IgD-negative memory B cell (primary cell): ENCODE measurements around the gene DDX43. TPM values are rescaled to one million over a fixed set of nuclear protein-coding genes. Genes with fewer than 3 reads are reported as not detected.
A peak's percentile ranks its signal among the peaks of the same experiment; 100 is the strongest.

ENCODE experiments used
- H3K27ac Mint-ChIP-seq, 3 donors: one replicate each; pipeline ENCODE4 v1.8.0; 2020 to 2022; ENCODE audit warnings: mild to moderate bottlenecking in 3 of 3, mixed read lengths in 3 of 3, moderate library complexity in 1 of 3
- H3K27me3 Mint-ChIP-seq: one replicate; pipeline ENCODE4 v1.8.0; 2021; ENCODE audit warnings: mixed read lengths
- H3K36me3 Mint-ChIP-seq: one replicate; pipeline ENCODE4 v1.8.0; 2020; ENCODE audit warnings: mild to moderate bottlenecking, mixed read lengths
- H3K4me1 Mint-ChIP-seq, 3 donors: one replicate each; pipeline ENCODE4 v1.8.0; 2020 to 2022; ENCODE audit warnings: mixed read lengths in 3 of 3, mild to moderate bottlenecking in 1 of 3
- H3K4me3 Mint-ChIP-seq, 4 donors: one replicate each; pipeline ENCODE4 v1.8.0; 2020 to 2022; ENCODE audit warnings: mild to moderate bottlenecking in 4 of 4, mixed read lengths in 4 of 4, moderate library complexity in 3 of 4
- H3K9me3 Mint-ChIP-seq, 3 donors: one replicate each; pipeline ENCODE4 v1.8.0; 2020 to 2021; ENCODE audit warnings: mixed read lengths in 3 of 3, mild to moderate bottlenecking in 1 of 3
- polyA plus RNA-seq: library from polyadenylated mRNA; unstranded; fragments of 300-500 nt; fragmentation: Illumina TruSeq; gene quantifications from one replicate; pipeline ENCODE4 v1.2.3, GENCODE V29; 2021

Gene DDX43
- polyA plus RNA-seq = 1.9 TPM

DNA sequence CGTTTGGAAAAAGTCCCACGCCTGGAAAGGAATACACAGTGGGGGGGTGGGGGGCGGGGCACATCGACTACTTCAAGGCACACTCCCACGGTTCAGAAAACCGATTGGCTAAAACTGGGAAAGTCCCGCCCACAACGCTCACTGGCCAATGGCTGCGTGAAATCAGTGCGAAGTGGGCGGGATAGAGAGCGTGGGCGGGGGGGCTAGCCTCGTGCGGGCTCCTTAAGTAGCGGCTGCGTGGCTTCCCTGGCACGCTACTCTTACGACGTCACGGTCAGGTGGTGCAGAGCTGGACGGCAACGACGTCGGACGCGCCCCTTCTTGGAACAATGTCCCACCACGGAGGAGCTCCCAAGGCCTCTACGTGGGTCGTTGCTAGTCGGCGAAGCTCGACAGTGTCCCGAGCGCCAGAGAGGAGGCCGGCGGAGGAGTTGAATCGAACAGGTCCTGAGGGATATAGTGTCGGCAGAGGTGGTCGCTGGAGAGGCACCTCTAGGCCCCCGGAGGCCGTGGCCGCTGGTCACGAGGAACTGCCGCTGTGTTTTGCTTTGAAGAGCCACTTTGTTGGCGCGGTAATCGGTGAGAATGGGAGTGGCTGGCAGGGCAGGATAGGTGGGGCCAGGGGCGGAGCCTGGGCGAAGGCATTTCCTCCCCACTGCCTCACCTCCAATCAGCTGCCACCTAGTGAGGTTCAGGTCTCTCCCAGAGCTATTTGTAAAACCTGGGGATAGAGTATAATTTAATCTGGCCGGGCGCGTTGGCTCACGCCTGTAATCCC, at the start of gene DDX43:
Gene DDX43, plus strand, starts transcription at position 252 of the 778 bp plus-strand sequence. Its CDS starts 78 bp downstream, at position 330.
- Mint-ChIP-seq H3K27ac (peak within 1 kb of the TSS; percentile 75 to 96 (median 85)), H3K4me1 (peaks cover 1 to 6% (median 5%) of the 10 kb centered on the region in 3 donors), H3K4me3 (peak within 1 kb of the TSS; percentile 75 to 89 (median 88)), H3K36me3 (no peaks in the 10 kb centered on the region), H3K27me3 (peaks cover 2% of the 10 kb centered on the region), H3K9me3 (no peaks in the 10 kb centered on the region)

DNA sequence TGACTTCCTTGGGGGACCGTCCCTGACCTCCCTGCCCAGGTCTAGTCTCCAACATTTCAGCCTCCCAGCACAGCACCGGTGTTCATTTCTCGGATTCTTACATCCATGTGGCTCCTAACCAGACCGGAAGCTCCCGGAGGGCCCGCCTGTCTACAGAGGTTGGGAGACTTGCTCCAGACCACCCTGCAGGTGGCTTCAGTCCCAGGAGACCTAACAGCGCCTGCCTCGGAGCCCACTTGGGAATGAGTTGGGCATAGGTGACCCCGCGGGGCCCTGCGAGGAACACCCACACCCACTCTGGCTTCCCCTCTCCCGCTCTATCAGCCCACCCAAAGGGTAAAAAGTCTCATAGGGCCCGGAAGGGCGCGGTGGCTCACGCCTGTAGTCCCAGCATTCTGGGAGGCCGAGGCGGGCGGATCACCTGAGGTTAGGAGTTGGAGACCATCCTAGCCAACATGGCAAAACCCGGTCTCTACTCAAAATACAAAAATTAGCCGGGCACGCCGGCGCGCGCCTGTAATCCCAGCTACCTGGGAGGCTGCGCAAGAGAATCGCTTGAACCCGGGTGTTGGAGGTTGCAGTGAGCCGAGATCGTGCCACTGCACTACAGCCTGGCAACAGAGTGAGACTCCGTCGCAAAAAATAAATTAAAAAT, 46.0 kb upstream of the DDX43 start:
- Mint-ChIP-seq H3K4me1 (no peaks in the 10 kb centered on the region), H3K27ac (peak overlapping the region in 1 of 3 donors; percentile 43), H3K36me3 (peaks cover 4% of the 10 kb centered on the region), H3K27me3 (peaks cover 21% of the 10 kb centered on the region), H3K9me3 (no peaks in the 10 kb centered on the region), H3K4me3 (no peak overlapping the region)

- peak overlapping the region in 1 of 3 donors; percentile 43 for H3K27ac Mint-ChIP-seq
- H3K36me3 Mint-ChIP-seq = peaks cover 4% of the 10 kb centered on the region
- peaks cover 21% of the 10 kb centered on the region for H3K27me3 Mint-ChIP-seq
- H3K4me1 Mint-ChIP-seq = no peaks in the 10 kb centered on the region
- no peak overlapping the region for H3K4me3 Mint-ChIP-seq
- no peaks in the 10 kb centered on the region for H3K9me3 Mint-ChIP-seq
These were observed 45.3 kb upstream of the DDX43 start for GRCh38 chr6:73349311-73349710.

DNA sequence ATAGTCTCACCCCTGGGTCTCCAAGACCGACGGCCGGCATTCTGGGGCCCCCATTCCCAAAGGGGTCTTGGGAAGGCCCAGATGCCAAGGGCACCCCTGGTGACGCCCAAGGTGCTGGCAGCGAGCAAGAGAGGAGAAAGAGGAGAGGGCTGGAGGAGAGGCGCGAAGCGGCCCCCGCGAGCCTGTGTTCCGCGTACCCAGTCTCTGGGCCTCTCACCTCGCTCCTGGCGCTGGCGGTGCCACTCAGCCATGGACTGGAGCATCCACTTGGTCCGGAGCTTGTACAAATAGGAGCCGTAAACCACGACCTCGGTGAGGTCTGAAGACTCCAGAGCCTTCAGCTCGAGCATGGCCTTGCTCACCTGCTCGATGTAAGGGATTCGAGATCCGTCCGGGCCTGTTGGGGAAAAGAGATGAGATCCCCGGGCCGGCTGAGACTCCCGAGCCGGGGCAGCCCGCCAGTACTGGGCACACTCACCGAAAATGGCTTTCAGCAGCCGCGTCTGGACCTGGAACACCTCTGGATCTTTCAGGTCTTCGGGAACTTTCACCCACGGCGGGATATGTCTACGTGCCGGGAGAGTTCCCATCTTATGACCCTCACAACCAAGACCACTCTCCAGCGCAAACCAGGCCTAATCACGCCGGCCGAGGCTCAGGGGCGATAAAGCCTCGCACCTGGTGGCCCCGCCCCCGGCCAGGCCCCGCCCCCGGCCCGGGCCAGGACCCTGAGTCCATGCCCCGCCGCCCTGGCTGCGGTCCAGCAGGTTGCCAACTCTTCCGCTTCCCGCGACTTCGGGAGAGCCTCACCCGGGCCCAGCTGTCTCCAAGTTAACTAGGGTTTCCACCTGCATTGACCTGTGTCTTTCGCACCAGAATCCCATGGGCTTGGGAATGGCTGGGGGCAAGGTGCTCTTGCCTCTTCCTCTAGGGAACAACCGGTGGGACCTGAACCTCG, 40.7 kb upstream of the DDX43 start, which contains the start of gene DPPA5:
Gene DPPA5, minus strand, starts transcription at position 641 of the 958 bp plus-strand sequence. Its CDS starts 51 bp downstream, at position 590.
- no peaks in the 10 kb centered on the region for H3K9me3 Mint-ChIP-seq
- H3K4me3 Mint-ChIP-seq = no peak within 1 kb of the TSS
- H3K27ac Mint-ChIP-seq = no peak within 1 kb of the TSS
- peaks cover 4% of the 10 kb centered on the region for H3K36me3 Mint-ChIP-seq
- H3K4me1 Mint-ChIP-seq = no peaks in the 10 kb centered on the region
- peaks cover 8% of the 10 kb centered on the region for H3K27me3 Mint-ChIP-seq

DNA sequence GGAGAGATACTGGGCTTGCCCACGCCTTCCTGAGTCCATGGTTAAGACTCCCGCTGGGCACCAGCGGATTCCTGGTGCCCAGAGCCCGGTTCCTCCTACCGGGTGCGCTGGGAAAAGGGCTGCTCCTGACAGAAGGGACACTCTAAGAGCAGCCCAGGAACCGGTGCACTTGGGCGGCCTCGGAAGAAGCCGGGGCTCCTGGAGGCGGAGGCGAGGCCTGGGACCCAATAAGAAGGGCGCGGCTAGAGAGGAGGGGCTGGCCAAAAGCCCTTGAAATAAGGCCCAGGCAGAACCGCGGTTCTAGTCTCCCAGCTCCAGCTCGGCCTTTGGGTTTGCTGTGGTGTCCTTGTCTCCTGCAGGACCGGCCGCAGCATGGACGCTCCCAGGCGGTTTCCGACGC, 32.3 kb upstream of the DDX43 start, which contains the start of gene KHDC3L:
Gene KHDC3L, plus strand, starts transcription at position 301 of the 400 bp plus-strand sequence. Its CDS starts 72 bp downstream, at position 373.
- peak within 1 kb of the TSS in 1 of 4 donors; percentile 40 for H3K4me3 Mint-ChIP-seq
- H3K4me1 Mint-ChIP-seq = no peaks in the 10 kb centered on the region
- H3K27me3 Mint-ChIP-seq = peaks cover 7% of the 10 kb centered on the region
- H3K27ac Mint-ChIP-seq = no peak within 1 kb of the TSS
- H3K9me3 Mint-ChIP-seq = no peaks in the 10 kb centered on the region
- H3K36me3 Mint-ChIP-seq = no peaks in the 10 kb centered on the region

DNA sequence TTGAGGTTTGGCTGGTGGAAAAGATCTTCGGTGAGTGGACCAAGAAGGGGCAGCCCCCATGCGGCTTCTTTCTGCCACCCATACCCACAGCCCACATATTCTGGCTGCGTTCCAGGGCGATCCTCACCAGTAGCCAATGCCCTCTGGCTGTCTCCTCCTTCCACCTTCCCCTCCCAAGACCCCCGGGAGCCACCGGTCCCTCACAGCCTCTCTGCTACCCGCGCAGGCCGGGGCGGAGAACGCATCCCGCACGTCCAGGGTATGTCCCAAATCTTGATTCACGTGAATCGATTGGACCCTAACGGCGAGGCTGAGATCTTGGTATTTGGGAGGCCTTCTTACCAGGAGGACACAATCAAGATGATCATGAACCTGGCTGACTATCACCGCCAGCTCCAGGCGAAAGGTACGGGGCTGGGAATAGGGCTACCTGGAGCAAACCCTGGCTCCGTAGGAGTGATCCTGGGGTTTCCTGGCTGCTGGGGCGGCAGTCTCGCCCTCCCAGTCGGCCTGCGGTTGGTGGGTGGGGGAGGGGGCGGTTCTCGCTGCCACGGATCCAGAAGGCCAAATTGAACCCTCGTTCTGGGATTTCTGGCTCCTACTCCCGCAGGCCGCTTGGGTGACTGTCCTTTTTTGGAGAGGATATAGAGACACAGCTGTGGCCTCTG, 31.6 kb upstream of the DDX43 start:
- Mint-ChIP-seq H3K9me3 (no peaks in the 10 kb centered on the region), H3K27me3 (peaks cover 7% of the 10 kb centered on the region), H3K4me1 (no peaks in the 10 kb centered on the region), H3K27ac (no peak overlapping the region), H3K4me3 (no peak overlapping the region), H3K36me3 (no peaks in the 10 kb centered on the region)

DNA sequence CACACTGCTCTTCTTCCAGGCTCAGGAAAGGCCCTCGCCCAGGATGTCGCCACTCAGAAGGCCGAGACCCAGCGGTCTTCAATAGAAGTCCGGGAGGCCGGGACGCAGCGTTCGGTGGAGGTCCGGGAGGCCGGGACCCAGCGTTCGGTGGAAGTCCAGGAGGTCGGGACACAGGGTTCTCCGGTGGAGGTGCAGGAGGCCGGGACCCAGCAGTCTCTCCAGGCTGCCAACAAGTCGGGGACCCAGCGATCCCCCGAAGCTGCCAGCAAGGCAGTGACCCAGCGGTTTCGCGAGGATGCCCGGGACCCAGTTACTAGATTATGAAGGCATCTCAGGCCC, 31.1 kb upstream of the DDX43 start:
- Mint-ChIP-seq H3K27me3 (peaks cover 7% of the 10 kb centered on the region), H3K4me1 (no peaks in the 10 kb centered on the region), H3K9me3 (no peaks in the 10 kb centered on the region), H3K36me3 (no peaks in the 10 kb centered on the region), H3K4me3 (no peak overlapping the region), H3K27ac (no peak overlapping the region)

DNA sequence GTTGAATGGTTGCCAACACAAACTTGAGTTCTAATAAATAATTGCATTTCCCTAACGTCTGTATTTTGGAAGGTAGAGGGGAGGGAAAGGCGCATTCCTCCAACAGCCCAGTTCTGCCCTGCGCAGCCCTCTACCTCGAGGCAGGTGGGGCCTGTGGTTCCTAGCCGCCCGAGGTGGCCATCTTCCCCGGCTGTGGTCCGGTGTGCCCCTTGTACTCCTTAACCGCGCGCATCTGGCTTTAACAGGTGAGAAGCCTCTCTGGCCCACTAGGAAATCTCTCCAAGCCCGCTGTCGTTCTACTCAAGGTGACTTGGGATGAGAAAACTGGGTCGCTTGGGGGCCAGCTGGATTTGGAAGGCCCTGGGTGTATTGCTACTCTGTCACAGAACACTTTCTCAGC, 30.5 kb upstream of the DDX43 start:
- no peak overlapping the region for H3K4me3 Mint-ChIP-seq
- peaks cover 7% of the 10 kb centered on the region for H3K27me3 Mint-ChIP-seq
- no peak overlapping the region for H3K27ac Mint-ChIP-seq
- no peaks in the 10 kb centered on the region for H3K36me3 Mint-ChIP-seq
- no peaks in the 10 kb centered on the region for H3K4me1 Mint-ChIP-seq
- H3K9me3 Mint-ChIP-seq = no peaks in the 10 kb centered on the region

- no peaks in the 10 kb centered on the region for H3K9me3 Mint-ChIP-seq
- no peak overlapping the region for H3K4me3 Mint-ChIP-seq
- H3K36me3 Mint-ChIP-seq = no peaks in the 10 kb centered on the region
- H3K27me3 Mint-ChIP-seq = peaks cover 4% of the 10 kb centered on the region
- H3K27ac Mint-ChIP-seq = no peak overlapping the region
- H3K4me1 Mint-ChIP-seq = no peaks in the 10 kb centered on the region
These were observed 30.1 kb upstream of the DDX43 start for GRCh38 chr6:73364549-73364948.

DNA sequence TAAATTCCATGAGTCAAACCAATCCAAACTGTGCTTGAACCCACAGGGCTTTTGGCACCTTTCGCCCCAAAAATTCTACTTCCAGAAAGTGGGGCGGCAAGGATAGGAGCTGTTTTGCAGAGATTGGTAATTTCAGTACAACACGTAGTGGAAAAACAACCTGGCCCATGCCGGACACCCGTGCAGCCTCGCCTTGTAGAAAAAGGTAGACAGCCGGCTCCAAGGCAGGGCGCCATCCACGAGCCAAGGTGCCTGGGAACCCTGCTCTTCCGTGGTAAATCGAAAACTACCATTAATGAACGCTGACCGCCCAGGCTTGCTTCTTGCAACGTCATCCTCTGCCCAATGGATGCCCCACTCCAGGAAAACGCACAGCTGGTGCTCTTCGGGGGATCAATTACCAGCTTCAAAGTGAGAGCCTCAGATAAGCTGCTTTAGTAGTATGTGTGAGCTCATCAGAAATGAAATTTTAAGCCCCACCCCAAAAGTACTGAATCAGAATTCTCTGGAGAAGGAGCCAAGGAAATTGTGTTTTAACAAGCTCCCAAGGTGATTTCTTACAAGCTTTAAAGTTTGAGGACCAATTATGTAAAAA, 26.8 kb upstream of the DDX43 start:
- H3K9me3 Mint-ChIP-seq = peaks cover 0 to 4% (median 0%) of the 10 kb centered on the region in 3 donors
- no peaks in the 10 kb centered on the region for H3K4me1 Mint-ChIP-seq
- peaks cover 3% of the 10 kb centered on the region for H3K27me3 Mint-ChIP-seq
- H3K36me3 Mint-ChIP-seq = no peaks in the 10 kb centered on the region
- no peak overlapping the region for H3K27ac Mint-ChIP-seq
- H3K4me3 Mint-ChIP-seq = no peak overlapping the region

DNA sequence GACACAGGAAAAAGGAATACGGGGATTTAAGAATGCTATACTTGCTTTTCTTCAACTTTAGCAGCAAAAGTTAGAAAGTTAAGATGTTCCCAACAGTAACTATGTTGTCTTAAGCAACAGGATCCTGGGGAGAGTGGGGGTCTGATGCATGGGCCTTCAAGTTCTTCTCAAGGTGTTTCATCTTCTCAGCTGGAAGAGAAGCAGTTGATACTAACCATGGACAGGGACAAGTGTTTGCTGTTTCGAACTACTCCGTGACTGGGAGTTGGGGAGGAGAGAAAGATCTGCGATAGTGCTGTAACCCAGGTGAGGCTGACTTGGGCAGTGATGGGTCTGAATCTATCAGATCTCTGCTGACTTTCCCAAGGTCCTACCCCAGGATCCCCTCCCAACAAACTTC, 26.0 kb upstream of the DDX43 start:
- no peaks in the 10 kb centered on the region for H3K4me1 Mint-ChIP-seq
- no peak overlapping the region for H3K4me3 Mint-ChIP-seq
- no peak overlapping the region for H3K27ac Mint-ChIP-seq
- no peaks in the 10 kb centered on the region for H3K36me3 Mint-ChIP-seq
- H3K27me3 Mint-ChIP-seq = peaks cover 3% of the 10 kb centered on the region
- peaks cover 0 to 4% (median 2%) of the 10 kb centered on the region in 3 donors for H3K9me3 Mint-ChIP-seq

DNA sequence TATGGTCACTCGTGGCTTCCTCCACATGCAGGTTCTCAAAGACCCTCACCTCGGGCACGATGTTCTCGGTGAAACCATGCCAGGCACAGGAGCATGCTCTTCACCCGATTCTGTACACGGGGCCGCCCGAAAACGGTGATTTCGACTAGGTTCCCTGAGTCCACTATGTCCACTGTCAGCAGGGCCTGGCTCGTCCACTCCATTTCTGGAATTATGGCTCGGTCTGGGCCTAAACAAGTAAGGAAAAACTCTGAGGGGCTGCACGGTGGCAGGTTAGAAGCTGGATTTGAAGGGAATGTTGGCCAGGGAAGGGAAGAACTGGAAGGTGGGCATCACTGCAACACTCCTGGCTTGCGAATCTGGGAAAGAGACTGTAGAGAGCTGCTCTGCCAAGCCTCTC, 25.5 kb upstream of the DDX43 start:
- Mint-ChIP-seq H3K4me1 (no peaks in the 10 kb centered on the region), H3K9me3 (peaks cover 0 to 4% (median 2%) of the 10 kb centered on the region in 3 donors), H3K27me3 (peaks cover 3% of the 10 kb centered on the region), H3K4me3 (no peak overlapping the region), H3K27ac (no peak overlapping the region), H3K36me3 (no peaks in the 10 kb centered on the region)

DNA sequence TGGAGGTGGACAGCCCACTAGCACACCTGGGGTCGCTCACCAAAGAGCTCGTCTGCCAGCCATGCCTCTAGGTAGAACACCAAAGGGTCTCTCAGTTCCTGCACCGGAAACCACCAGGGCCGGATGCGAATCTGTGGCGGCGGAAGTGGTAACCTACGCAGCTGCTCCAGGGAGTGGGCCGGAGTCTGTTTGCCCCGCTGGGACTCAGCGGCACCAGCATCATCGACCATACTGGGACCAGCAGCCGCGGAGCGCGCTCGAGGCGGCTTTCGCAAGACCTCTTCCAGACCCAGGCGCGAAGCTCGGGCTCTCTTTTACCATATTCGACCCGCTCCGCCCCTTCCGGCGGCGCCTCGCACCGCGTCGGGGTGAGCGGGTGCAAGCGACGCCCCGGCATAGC, 25.1 kb upstream of the DDX43 start, which contains the start of gene OOEP:
Gene OOEP, minus strand, starts transcription at position 335 of the 400 bp plus-strand sequence. Its CDS starts 105 bp downstream, at position 230.
- H3K9me3 Mint-ChIP-seq = peaks cover 0 to 4% (median 2%) of the 10 kb centered on the region in 3 donors
- H3K4me3 Mint-ChIP-seq = no peak within 1 kb of the TSS
- no peak within 1 kb of the TSS for H3K27ac Mint-ChIP-seq
- no peaks in the 10 kb centered on the region for H3K4me1 Mint-ChIP-seq
- no peaks in the 10 kb centered on the region for H3K36me3 Mint-ChIP-seq
- peaks cover 3% of the 10 kb centered on the region for H3K27me3 Mint-ChIP-seq

- no peak overlapping the region for H3K27ac Mint-ChIP-seq
- H3K36me3 Mint-ChIP-seq = no peaks in the 10 kb centered on the region
- peaks cover 0 to 4% (median 2%) of the 10 kb centered on the region in 3 donors for H3K9me3 Mint-ChIP-seq
- no peaks in the 10 kb centered on the region for H3K27me3 Mint-ChIP-seq
- no peak overlapping the region for H3K4me3 Mint-ChIP-seq
- H3K4me1 Mint-ChIP-seq = peaks cover 0 to 2% (median 0%) of the 10 kb centered on the region in 3 donors
These were observed 22.6 kb upstream of the DDX43 start for GRCh38 chr6:73371984-73372383.
